Neural crest cell (in vitro differentiated cells): Measurements from ENCODE around the gene ERGIC1. TPM values are rescaled to one million over a fixed set of nuclear protein-coding genes. Genes with fewer than 3 reads are reported as not detected.

ENCODE experiments used
- DNase-seq: peaks from one replicate; pipeline ENCODE4 v3.0.0; 2021; ENCODE audit warnings: low read depth, mixed read lengths, low spot score
- H3K27ac Mint-ChIP-seq: one replicate; pipeline ENCODE4 v1.8.0; 2021; ENCODE audit warnings: mild to moderate bottlenecking, mixed read lengths; ENCODE audit not compliant: unreplicated experiment
- H3K27me3 Mint-ChIP-seq: 2 replicates; pipeline ENCODE4 v1.8.0; 2021; ENCODE audit warnings: low read depth, mild to moderate bottlenecking, mixed read lengths
- H3K36me3 Mint-ChIP-seq: 2 replicates; pipeline ENCODE4 v1.8.0; 2021; ENCODE audit warnings: low read depth, mild to moderate bottlenecking, mixed read lengths
- H3K4me1 Mint-ChIP-seq: 2 replicates; pipeline ENCODE4 v1.8.0; 2021; ENCODE audit warnings: mixed read lengths
- H3K4me3 Mint-ChIP-seq: one replicate; pipeline ENCODE4 v1.8.0; 2021; ENCODE audit warnings: mild to moderate bottlenecking, mixed read lengths
- H3K9me3 Mint-ChIP-seq: 2 replicates; pipeline ENCODE4 v1.8.0; 2021; ENCODE audit warnings: mixed read lengths
- CTCF ChIP-seq: fragments of 200-600 bp; sonication (generic); conservative IDR thresholded peaks from 2 replicates; pipeline ENCODE4 v1.5.0; 2021; ENCODE audit warnings: antibody characterized with exemption, mild to moderate bottlenecking
- total RNA-seq: library from RNA; stranded (reverse); gene quantifications from 2 replicates; pipeline ENCODE4 v1.2.1, GENCODE V29; 2021

The ERGIC1 gene
- total RNA-seq, 1 donor from 2014 or later, result 108 TPM

GRCh38 chr5:172950176-172950965, 116.3 kb downstream of the ERGIC1 start:
- H3K9me3 Mint-ChIP-seq, result no peaks in the 10 kb centered on the region
- H3K36me3 Mint-ChIP-seq, result peaks cover 3% of the 10 kb centered on the region
- no peak for TF ChIP-seq CTCF
- peaks cover under 1% of the 10 kb centered on the region for H3K27me3 Mint-ChIP-seq
- DNase-seq, result no peak
- no peaks in the 10 kb centered on the region for H3K4me1 Mint-ChIP-seq
- no peak overlapping the region for H3K4me3 Mint-ChIP-seq
- no peak overlapping the region for H3K27ac Mint-ChIP-seq

- TF ChIP-seq CTCF, result no peak
- Mint-ChIP-seq H3K27ac (no peak overlapping the region), H3K36me3 (peaks cover 3% of the 10 kb centered on the region), H3K9me3 (no peaks in the 10 kb centered on the region), H3K4me3 (peak overlapping the region; percentile 18), H3K4me1 (no peaks in the 10 kb centered on the region), H3K27me3 (peaks cover 4% of the 10 kb centered on the region)
- DNase-seq, result no peak
These were observed 117.5 kb downstream of the ERGIC1 start for GRCh38 chr5:172951371-172952033.

- no peak for TF ChIP-seq CTCF
- H3K36me3 Mint-ChIP-seq, result peaks cover 3% of the 10 kb centered on the region
- H3K4me3 Mint-ChIP-seq, result no peak overlapping the region
- no peak for DNase-seq
- H3K9me3 Mint-ChIP-seq, result no peaks in the 10 kb centered on the region
- H3K4me1 Mint-ChIP-seq, result no peaks in the 10 kb centered on the region
- H3K27ac Mint-ChIP-seq, result no peak overlapping the region
- H3K27me3 Mint-ChIP-seq, result peaks cover 5% of the 10 kb centered on the region
These were observed 118.0 kb downstream of the ERGIC1 start for GRCh38 chr5:172952034-172952511.

GRCh38 chr5:172953776-172954675, 120.0 kb downstream of the ERGIC1 start:
- Mint-ChIP-seq H3K27me3 (peaks cover 9% of the 10 kb centered on the region), H3K27ac (no peak overlapping the region), H3K36me3 (peaks cover 3% of the 10 kb centered on the region), H3K9me3 (no peaks in the 10 kb centered on the region), H3K4me3 (no peak overlapping the region), H3K4me1 (peaks cover 6% of the 10 kb centered on the region)
- TF ChIP-seq CTCF, result no peak
- DNase-seq, result no peak

- Mint-ChIP-seq H3K27ac (no peak overlapping the region), H3K4me1 (peaks cover 12% of the 10 kb centered on the region), H3K36me3 (no peaks in the 10 kb centered on the region), H3K9me3 (no peaks in the 10 kb centered on the region), H3K4me3 (peak overlapping the region; percentile 41), H3K27me3 (peaks cover 9% of the 10 kb centered on the region)
- DNase-seq, result no peak
- no peak for TF ChIP-seq CTCF
These were observed 120.7 kb downstream of the ERGIC1 start for GRCh38 chr5:172954751-172955159.
